Colon (tissue), 2 donors: ENCODE results near the gene SERPINE1.

ENCODE experiments used
- FAIRE-seq: peaks from 2 replicates; lab custom pipeline; 2012; peaks lifted over from hg19 to GRCh38; lab: Jason Lieb, UNC
- donor health status: control.
- donor health status: control.

Gene SERPINE1

GRCh38 chr7:101170617-101171441 is 43.9 kb downstream of the SERPINE1 start:
- no peak for FAIRE-seq

DNA sequence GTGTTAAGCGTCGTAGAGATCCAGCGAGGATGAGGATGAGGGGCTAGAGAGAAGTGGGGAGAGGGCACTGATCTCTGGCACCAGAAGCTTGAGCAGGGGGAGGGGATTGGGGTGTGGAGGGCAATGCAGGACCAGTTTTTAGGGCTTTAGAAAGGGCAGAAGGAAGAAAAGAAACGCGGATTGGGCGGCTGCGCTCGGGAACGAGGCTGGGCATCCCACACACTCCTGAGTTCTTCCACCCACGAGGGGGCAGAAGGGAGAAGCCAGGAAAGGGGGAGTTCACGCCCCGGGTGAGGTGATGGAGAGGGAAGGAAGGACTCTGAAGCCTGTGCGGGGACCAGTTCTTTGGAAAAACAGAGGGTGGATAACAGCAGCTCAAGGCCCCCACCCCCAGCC is 44.5 kb downstream of the SERPINE1 start:
- no peak for FAIRE-seq

- no peak for FAIRE-seq
Measured at GRCh38 chr7:101172005-101172853, 45.3 kb downstream of the SERPINE1 start.

DNA sequence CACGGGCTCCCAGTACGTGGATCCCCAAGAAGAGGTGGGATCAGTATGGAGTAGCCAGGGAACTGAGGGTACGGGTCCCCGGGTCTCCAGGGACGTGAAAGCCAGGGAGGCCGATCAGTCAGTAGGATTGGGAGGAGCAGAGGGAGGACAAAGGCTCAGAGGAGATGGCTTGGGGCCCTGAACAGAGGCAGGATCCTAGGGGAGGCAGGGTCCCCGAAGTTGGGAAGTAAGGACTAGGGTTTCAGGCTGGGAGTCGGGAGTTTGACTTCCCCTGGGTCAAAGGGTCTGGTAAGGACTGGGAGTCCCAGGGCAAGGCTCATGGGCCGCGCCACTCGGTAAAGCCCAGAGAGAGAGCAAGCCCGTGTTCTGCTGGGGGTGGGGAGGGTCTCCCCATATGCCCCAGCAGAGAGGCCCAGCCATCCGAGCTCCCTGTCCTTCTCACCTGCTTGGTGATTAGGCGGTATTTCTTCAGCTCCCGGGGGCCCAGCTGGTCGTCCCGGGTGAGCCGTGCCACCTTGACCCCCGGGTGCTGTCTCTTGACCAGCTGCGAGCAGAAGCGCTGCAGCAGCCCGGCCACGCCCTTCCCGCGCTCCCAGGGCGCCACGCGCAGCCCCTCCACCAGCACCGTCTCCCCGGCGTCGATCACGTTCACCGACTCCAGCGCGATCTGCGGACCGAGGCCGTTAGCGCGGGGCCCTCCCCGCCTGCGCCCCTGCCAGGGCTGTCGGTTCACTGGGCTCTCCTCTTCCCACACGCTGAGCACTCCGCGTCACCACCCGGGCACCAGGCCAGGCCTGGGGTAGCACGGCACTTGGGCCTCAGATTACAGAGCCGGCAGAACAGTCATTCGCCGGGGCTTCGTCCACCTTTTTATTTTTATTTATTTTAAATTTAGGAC is 46.2 kb downstream of the SERPINE1 start:
- no peak for FAIRE-seq

- FAIRE-seq, result no peak
Measured at GRCh38 chr7:101173752-101174244, 46.9 kb downstream of the SERPINE1 start.

DNA sequence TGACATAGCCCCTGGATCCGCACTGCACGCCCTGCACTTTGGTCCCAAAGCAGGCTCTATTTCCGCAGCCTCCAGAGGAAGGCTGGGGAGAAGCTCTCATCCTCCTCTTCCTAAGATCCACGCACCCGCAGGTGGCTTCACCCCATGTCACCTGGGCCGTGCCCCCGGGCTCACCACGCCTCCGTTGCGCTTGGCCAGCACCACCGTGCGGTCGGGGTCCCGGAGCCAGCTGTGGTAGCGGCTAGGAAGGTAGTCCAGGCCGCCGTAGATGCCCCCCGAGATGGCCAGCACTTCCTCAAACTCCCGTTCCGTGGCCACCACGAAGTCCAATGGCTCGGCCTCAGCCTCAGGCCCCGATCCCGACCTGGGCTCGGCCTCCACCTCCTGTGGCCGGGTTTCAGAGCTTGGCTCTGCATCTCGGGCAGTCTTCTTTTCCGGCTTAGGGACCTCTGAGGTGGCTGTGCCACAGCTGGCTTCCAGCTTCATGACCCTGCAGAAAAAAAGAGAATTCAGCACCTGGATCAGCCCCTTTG is 47.5 kb downstream of the SERPINE1 start:
- no peak for FAIRE-seq

DNA sequence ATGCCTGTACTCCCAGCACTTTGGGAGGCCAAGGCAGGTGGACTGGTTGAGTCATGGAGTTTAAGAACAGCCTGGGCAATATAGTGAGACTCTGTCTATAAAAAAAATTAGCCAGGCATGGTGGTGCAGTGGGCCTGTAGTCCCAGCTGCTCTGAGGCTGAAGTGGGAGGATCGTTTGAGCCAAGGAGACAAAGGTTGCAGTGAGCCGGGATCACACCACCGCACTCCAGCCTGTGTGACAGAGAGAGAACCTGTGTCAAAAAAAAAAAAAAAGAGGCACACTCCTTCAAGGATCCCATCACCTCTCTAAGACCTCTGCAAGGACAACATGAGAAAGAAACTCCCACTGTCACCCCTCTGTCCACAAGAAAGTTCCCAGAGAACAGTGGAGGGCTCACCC is 48.8 kb downstream of the SERPINE1 start:
- no peak for FAIRE-seq

- no peak for FAIRE-seq
Measured at GRCh38 chr7:101177644-101178043, 50.7 kb downstream of the SERPINE1 start.

DNA sequence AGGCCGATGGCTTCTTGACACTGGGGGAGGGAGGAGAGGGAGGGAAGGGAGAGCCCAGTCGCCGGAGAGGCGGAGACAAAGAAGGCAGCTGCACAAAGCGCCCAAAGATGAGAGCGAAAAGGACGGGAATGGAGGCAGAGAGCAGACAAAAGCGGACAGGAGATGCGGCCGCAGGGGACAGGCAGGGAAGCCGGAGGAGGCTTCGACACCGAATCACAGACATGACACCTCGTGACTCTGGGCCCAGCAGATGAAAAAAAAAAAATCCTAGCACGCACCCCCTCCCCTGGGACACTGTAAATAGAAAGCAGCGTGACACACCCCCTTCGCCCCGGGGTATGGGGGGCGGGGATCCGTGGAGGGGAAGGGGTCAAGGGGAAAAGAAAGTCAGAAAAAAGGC is 52.2 kb downstream of the SERPINE1 start:
- no peak for FAIRE-seq

DNA sequence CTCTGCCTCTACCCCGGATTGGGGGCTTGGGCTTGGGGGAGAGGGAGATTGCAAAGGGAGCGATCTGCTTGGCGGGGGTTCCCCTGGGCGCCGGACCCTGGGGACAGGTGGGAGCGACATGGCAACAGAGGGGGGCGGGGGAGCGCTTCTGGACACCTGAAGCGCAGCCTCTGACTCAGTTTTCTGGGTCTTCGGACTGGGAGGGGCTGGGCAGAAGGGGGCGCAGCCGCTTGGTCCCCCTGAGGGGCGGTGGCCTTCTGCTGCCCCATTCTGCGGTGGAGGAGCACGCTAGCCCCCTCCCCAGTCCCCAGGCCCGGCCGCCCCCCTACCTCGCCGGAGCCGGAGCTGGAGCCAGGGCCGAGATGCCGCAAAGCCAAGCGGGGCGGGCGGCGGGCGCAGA is 52.8 kb downstream of the SERPINE1 start:
- FAIRE-seq, result no peak

DNA sequence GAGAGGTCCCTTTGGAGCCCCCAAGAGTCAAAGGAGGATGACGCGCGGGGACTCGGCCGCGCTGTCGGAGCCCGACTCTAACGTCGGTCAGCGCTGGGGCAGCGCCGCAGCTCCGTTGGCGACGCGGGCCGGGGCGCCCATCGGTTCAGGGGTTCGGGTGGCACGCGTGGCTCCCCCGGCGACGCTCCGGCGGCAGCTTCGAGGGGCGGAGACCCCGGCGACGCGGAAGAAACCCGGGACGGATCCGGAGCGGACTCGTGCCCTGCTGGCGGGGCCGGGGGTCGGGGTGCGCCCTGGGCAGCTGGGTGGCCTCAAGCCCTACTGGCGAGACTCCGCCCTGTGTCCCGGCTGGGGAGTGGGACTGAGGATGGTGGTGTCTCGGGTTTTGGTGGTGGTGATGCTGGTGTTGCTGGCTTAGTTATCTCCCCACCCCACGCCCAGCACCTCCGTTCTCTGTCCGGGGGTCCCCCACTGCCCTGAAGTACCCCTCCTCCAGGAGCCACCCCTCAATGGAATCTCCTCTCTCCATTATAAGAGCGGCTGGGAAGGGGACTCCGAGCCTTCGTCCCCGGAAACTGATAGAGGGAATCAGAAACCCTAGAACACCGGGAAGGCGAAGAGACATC is 53.3 kb downstream of the SERPINE1 start, which contains the start of gene NAT16:
NAT16 (minus strand) TSS at position 164 of the 626 bp plus-strand sequence. CDS start 5,486 bp downstream, outside the sequence.
- no peak for FAIRE-seq

DNA sequence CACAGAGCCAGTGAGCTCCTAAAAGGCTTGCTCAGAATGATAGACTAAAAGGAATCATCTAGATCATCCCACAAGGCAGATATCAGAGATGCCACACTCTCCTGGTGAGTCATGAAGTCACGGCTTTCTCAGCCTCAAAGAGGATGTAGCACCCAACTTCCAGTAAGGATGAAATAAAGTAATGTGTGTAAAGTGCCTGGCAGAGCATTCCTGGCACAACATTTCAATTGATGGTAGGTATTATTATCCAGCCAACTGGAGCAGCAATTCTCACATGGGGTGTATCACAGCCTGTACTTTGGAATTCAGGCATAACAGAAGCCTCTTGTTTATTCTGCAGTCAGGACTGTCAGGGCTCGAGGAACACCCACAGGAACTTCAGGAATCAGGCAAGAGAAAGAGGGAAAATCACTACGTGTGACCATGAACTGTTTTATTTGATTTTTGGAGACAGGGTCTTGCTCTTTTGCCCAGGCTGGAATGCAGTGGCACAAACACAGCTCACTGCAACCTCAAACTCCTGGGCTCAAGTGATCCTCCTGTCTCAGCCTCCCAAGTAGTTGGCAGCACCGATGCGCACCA is 58.4 kb downstream of the SERPINE1 start:
- FAIRE-seq, result no peak

- FAIRE-seq, result no peak
Measured at GRCh38 chr7:101186194-101186593, 59.3 kb downstream of the SERPINE1 start.

- no peak for FAIRE-seq
Measured at GRCh38 chr7:101186844-101187428, 60.0 kb downstream of the SERPINE1 start.
